Heart left ventricle (tissue), 13 donors: ENCODE results near the gene USP48.

Experiments
- CTCF ChIP-seq, 12 donors: fragments of 200-600 bp; sonication (generic) in 4 of 12; IDR thresholded peaks; one replicate each; pipeline versions ENCODE4 v1.5.0 to v1.8.0; 2018 to 2022; ENCODE audit warnings: antibody characterized with exemption in 12 of 12, mild to moderate bottlenecking in 5 of 12
- POLR2A ChIP-seq, 2 donors: fragments of 450-650 bp; IDR thresholded peaks; one replicate each; pipeline ENCODE4 v1.6.1; 2017; ENCODE audit warnings: antibody characterized with exemption in 2 of 2, mild to moderate bottlenecking in 2 of 2, moderate library complexity in 2 of 2
- donor health status: ischemic (EF 13 %, LVEDD 7.1; RV severe dilation, severe dysfunction).
- donor health status: DM: no; HTN: yes; CAD: no.
- donor health status: DM: no; HTN: no; CAD: no.
- donor health status: ischemic (EF 25% LVEDD 6.9; RV normal size, moderate dysfunction).
- donor health status: ischemic (EF 25% LVEDD 5.7; RV mildly dilated, moderate dysfunction).
- donor health status: ischemic (EF 35%, LVEDD 5.7; RV mildly dilated, moderate dysfunction).
- donor health status: nonischemic (EF 11% LVEDD 7.7; RV severe dilation, severe dysfunction).
- donor health status: DM: yes; HTN: yes; CAD: no.
- donor health status: PGD.
- donor health status: ischemic (EF 29% LVEDD 5.4; RV normal size, mild dysfunction).
- donor health status: nonischemic (EF 23%, LVEDD 6.1; RV moderate dilation, normal function).

- no peak for TF ChIP-seq CTCF (IDR thresholded peaks at IDR 0.05)
- TF ChIP-seq POLR2A (IDR thresholded peaks at IDR 0.05): no peak
Observed at GRCh38 chr1:21758614-21759013, 24.3 kb downstream of the USP48 start.
